Lower leg skin (tissue), 4 donors: ENCODE data around the gene BICDL2. TPM values are rescaled to one million over a fixed set of nuclear protein-coding genes. Genes with fewer than 3 reads are reported as not detected.

Experiments used
- DNase-seq, 2 donors: peaks; one replicate each; pipeline ENCODE4 v3.0.0-alpha.2; 2019; ENCODE audit warnings: low spot score in 2 of 2
- H3K4me3 ChIP-seq: fragments of 200-600 bp; sonication (generic); 2 replicates; pipeline ENCODE4 v1.5.1; 2017; ENCODE audit warnings: mild to moderate bottlenecking, low read depth; ENCODE audit not compliant: poor library complexity, severe bottlenecking
- POLR2A ChIP-seq, 2 donors: fragments of 450-650 bp; IDR thresholded peaks; one replicate each; pipeline ENCODE4 v1.6.1; 2016 to 2017; ENCODE audit warnings: antibody characterized with exemption in 2 of 2, mild to moderate bottlenecking in 1 of 2, moderate library complexity in 1 of 2
- WGBS, 2 donors: methylation state at CpG; one replicate each; pipeline ENCODE4 v1.1.5; 2018; 5-methylcytosine and 5-hydroxymethylcytosine counted together
- intact Hi-C: fragments of 100-400 bp; cut with DNase I; formaldehyde crosslinking; loops from one replicate; pipeline ENCODE4 v1.15.0; 2023; ENCODE audit warnings: low total_unique reads
- total RNA-seq, 4 donors: library from RNA; depleted of rRNA; stranded (reverse); fragments of >200 nt; gene quantifications; one replicate each; pipeline ENCODE4 v1.1.0, GENCODE V29; 2016
- TF ChIP-seq, protein P1 (sequence below), 3 donors: fragments of 450-650 bp; IDR thresholded peaks; one replicate each; pipeline ENCODE4 v1.5.1; 2016; ENCODE audit warnings: antibody characterized with exemption in 3 of 3, mild to moderate bottlenecking in 3 of 3, moderate library complexity in 2 of 3

BICDL2 gene
- total RNA-seq, 4 donors from 2014 or later, result 87.2 to 115 (median 106) TPM

- no peak for DNase-seq
- TF ChIP-seq, protein P1, sequence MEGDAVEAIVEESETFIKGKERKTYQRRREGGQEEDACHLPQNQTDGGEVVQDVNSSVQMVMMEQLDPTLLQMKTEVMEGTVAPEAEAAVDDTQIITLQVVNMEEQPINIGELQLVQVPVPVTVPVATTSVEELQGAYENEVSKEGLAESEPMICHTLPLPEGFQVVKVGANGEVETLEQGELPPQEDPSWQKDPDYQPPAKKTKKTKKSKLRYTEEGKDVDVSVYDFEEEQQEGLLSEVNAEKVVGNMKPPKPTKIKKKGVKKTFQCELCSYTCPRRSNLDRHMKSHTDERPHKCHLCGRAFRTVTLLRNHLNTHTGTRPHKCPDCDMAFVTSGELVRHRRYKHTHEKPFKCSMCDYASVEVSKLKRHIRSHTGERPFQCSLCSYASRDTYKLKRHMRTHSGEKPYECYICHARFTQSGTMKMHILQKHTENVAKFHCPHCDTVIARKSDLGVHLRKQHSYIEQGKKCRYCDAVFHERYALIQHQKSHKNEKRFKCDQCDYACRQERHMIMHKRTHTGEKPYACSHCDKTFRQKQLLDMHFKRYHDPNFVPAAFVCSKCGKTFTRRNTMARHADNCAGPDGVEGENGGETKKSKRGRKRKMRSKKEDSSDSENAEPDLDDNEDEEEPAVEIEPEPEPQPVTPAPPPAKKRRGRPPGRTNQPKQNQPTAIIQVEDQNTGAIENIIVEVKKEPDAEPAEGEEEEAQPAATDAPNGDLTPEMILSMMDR (IDR thresholded peaks at IDR 0.05), result no peak
- no peak for TF ChIP-seq POLR2A (IDR thresholded peaks at IDR 0.05)
- intact Hi-C loops, result no loop called here
- 36 to 45% methylated on average over 13 of the region's 13 CpGs for WGBS, 2 donors
- no peak within 1 kb of the TSS for H3K4me3 ChIP-seq
Measured at GRCh38 chr16:3065069-3065741, 28.5 kb upstream of the BICDL2 start, which contains the start of gene IL32. Gene IL32, plus strand, starts transcription at chr16:3065640. Its CDS starts 172 bp downstream, at chr16:3065812.

- intact Hi-C loops, result no loop called here
- no peak for TF ChIP-seq POLR2A (IDR thresholded peaks at IDR 0.05)
- TF ChIP-seq, protein P1 (IDR thresholded peaks at IDR 0.05), result no peak
- no peak overlapping the region for H3K4me3 ChIP-seq
- 96 to 97% methylated on average over 8 of the region's 8 CpGs for WGBS, 2 donors
- DNase-seq, result no peak
Measured at GRCh38 chr16:3063625-3064386, 27.1 kb upstream of the BICDL2 start.

DNA sequence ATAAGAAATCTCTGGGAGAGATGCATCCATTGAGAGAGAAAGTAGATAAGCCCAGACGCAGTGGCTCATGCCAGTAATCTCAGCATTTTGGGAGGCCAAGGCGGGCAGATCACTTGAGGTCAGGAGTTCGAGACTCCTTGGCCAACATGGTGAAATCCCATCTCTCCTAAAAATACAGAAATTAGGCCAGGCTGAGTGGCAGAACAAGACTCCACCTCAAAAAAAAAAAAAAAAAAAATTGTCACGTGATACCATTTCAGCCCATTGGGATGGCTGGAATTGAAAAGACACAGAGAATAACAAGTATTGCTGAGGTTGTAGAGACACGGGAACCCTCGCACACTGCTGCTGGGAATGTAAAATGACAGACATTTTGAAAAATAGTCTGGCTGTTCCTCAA is 25.8 kb upstream of the BICDL2 start:
- no peak for DNase-seq
- H3K4me3 ChIP-seq, result no peak overlapping the region
- WGBS, 2 donors, result 91 to 92% methylated on average over 6 of the region's 6 CpGs
- intact Hi-C loops, result no loop called here
- no peak for TF ChIP-seq POLR2A (IDR thresholded peaks at IDR 0.05)
- TF ChIP-seq, protein P1 (IDR thresholded peaks at IDR 0.05), result no peak

DNA sequence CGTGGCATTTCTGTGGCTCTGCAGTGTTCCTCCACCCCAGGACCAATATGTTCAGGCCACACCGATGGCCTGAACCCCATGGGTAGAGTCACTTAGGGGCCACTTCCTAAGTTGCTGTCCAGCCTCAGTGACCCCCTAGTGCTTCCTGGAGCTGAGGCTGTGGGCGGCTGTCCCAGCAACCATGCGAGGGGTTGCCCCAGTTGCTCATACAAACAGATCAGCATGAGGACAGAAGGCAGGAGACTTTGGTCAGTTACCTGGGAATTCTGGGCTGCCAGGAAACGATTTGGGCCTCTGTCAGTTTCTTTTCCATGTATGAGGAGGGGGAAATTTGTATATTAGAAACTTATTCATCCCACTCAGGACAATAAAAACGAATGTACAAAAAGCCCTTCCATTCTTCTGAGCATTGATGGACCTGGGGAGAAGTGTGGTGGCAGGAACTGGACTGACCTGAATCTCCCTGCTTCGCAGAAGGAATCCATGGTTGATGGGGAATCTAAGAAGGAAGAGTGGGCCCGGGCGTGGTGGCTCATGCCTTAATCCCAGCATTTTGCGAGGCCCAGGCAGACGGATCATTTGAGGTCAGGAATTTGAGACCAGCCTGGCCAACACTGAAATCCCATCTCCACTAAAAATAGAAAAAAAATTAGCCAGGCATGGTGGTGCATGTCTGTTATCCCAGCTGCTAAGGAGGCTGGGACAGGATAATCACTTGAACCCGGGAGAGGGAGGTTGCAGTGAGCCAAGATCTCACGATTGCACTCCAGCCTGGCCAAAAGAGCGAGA is 23.8 kb upstream of the BICDL2 start:
- no peak overlapping the region for H3K4me3 ChIP-seq
- DNase-seq, result no peak
- TF ChIP-seq POLR2A (IDR thresholded peaks at IDR 0.05), result no peak
- TF ChIP-seq, protein P1 (IDR thresholded peaks at IDR 0.05), result no peak
- 76 to 85% methylated on average over 14 of the region's 14 CpGs for WGBS, 2 donors
- intact Hi-C loops, result no loop called here

DNA sequence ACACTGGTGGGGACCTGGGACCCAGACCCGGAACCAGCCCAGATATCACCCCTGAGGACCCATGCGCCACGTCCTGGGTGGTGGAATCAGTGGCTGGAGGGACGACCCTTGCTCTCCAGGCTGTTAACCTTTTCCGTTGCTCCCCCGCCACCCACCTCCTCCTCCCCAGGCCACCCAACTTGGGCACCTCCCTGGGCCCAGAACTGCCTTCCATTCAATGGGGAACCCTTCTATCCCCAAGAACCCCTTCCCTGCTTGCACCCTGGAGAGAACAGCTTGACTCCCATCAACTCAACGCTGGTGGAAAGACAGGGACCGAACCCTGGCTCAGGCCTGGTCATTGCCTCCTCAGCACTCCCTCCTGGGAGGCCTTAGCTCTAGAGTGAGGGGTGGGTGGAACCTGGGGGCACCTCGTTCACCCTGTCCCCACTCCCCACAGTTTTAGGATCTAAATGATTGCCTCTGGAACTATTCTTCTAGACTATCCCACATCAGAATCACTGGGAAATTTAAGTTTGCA is 23.0 kb upstream of the BICDL2 start:
- peak overlapping the region; percentile 22 for H3K4me3 ChIP-seq
- no peak for DNase-seq
- intact Hi-C loops, result no loop called here
- TF ChIP-seq POLR2A (IDR thresholded peaks at IDR 0.05), result no peak
- TF ChIP-seq, protein P1 (IDR thresholded peaks at IDR 0.05), result no peak
- 54 to 57% methylated on average over 8 to 9 of the region's 9 CpGs for WGBS, 2 donors
